Body of pancreas (tissue), 4 donors: ENCODE measurements around the gene FLT3.

Experiments used
- CTCF ChIP-seq, 7 experiments: fragments of 450-650 bp in 4 of 7; fragments of 200-600 bp in 3 of 7; sonication (generic) in 3 of 7; IDR thresholded peaks; one replicate each; pipeline ENCODE4 v1.5.1; 2016 to 2019; ENCODE audit warnings: antibody characterized with exemption in 7 of 7
- POLR2A ChIP-seq, 3 donors: fragments of 450-650 bp; IDR thresholded peaks; one replicate each; pipeline ENCODE4 v1.6.1; 2016; ENCODE audit warnings: antibody characterized with exemption in 3 of 3, mild to moderate bottlenecking in 2 of 3

GRCh38 chr13:27977476-27978300 is 122.7 kb downstream of the FLT3 start:
- no peak for TF ChIP-seq CTCF (IDR thresholded peaks at IDR 0.05)
- no peak for TF ChIP-seq POLR2A (IDR thresholded peaks at IDR 0.05)
